WTC11 (cell line): ENCODE results near the gene AKR1D1. TPM values are rescaled to one million over a fixed set of nuclear protein-coding genes. Genes with fewer than 3 reads are reported as not detected.

Experiments used
- ATAC-seq: fragments of 200-7000 bp; cut with Tn5 transposase; 2 replicates; pipeline ENCODE4 v1.10.0; 2021; ENCODE audit warnings: mild to moderate bottlenecking, moderate library complexity
- CTCF ChIA-PET: fragments of 300-600 bp; sonication (Branson Sonifier 250); formaldehyde crosslinking; loops from one replicate; lab custom pipeline; 2021; ENCODE audit warnings: antibody characterized with exemption; lab: Charles Lee
- POLR2A ChIA-PET: fragments of 350-600 bp; sonication (Branson Sonifier 250); formaldehyde crosslinking; loops from one replicate; lab custom pipeline; 2021; ENCODE audit warnings: antibody characterized with exemption; lab: Charles Lee
- DNase-seq: peaks from one replicate; pipeline ENCODE4 v3.0.0; 2021; ENCODE audit warnings: low spot score
- H3K27ac Mint-ChIP-seq: 2 replicates; pipeline ENCODE4 v1.8.0; 2021; ENCODE audit warnings: mixed read lengths
- H3K27me3 Mint-ChIP-seq: 2 replicates; pipeline ENCODE4 v1.8.0; 2021; ENCODE audit warnings: low read depth, mild to moderate bottlenecking, moderate library complexity, mixed read lengths
- H3K36me3 Mint-ChIP-seq: 2 replicates; pipeline ENCODE4 v1.8.0; 2021; ENCODE audit warnings: mixed read lengths
- H3K4me1 Mint-ChIP-seq: 2 replicates; pipeline ENCODE4 v1.8.0; 2022; ENCODE audit warnings: mixed read lengths
- H3K4me3 Mint-ChIP-seq: 2 replicates; pipeline ENCODE4 v1.8.0; 2021; ENCODE audit warnings: mild to moderate bottlenecking, moderate library complexity, mixed read lengths
- H3K9me3 Mint-ChIP-seq: 2 replicates; pipeline ENCODE4 v1.8.0; 2021; ENCODE audit warnings: mixed read lengths
- AR ChIP-seq: fragments of 250-450 bp; sonication (Bioruptor Pico); IDR thresholded peaks from 2 replicates; pipeline ENCODE4 v1.9.0; 2021; ENCODE audit warnings: mild to moderate bottlenecking
- CBFB ChIP-seq: sonication (generic); formaldehyde crosslinking; IDR thresholded peaks from 2 replicates; pipeline ENCODE4 v1.8.1; 2022; ENCODE audit warnings: mild to moderate bottlenecking, low read depth, missing genetic modification reagents
- EMX1 ChIP-seq: fragments of 250-450 bp; sonication (Bioruptor Pico); IDR thresholded peaks from 2 replicates; pipeline ENCODE4 v1.8.0; 2021; ENCODE audit warnings: mild to moderate bottlenecking
- JAZF1 ChIP-seq: fragments of 250-450 bp; sonication (Bioruptor Pico); IDR thresholded peaks from 2 replicates; pipeline ENCODE4 v1.9.0; 2021; ENCODE audit warnings: moderate library complexity, mild to moderate bottlenecking, inconsistent platforms
- MYBL2 ChIP-seq: sonication (generic); formaldehyde crosslinking; IDR thresholded peaks from 2 replicates; pipeline ENCODE4 v1.8.1; 2023; ENCODE audit warnings: mild to moderate bottlenecking, moderate library complexity, missing genetic modification reagents
- NFATC4 ChIP-seq: fragments of 250-450 bp; sonication (Bioruptor Pico); IDR thresholded peaks from 2 replicates; pipeline ENCODE4 v1.9.0; 2021; ENCODE audit warnings: mild to moderate bottlenecking
- NR2C2 ChIP-seq: sonication (generic); formaldehyde crosslinking; IDR thresholded peaks from 2 replicates; pipeline ENCODE4 v1.8.0; 2022; ENCODE audit warnings: mild to moderate bottlenecking, missing genetic modification reagents
- NR3C1 ChIP-seq: sonication (generic); formaldehyde crosslinking; conservative IDR thresholded peaks from 2 replicates; pipeline ENCODE4 v1.8.1; 2023; ENCODE audit warnings: low read depth, mild to moderate bottlenecking, missing genetic modification reagents
- OVOL2 ChIP-seq: fragments of 250-450 bp; sonication (Bioruptor Pico); IDR thresholded peaks from 2 replicates; pipeline ENCODE4 v1.9.0; 2021; ENCODE audit warnings: mild to moderate bottlenecking, borderline replicate concordance
- SP1 ChIP-seq: sonication (generic); formaldehyde crosslinking; conservative IDR thresholded peaks from 2 replicates; pipeline ENCODE4 v1.8.1; 2022; ENCODE audit warnings: missing genetic modification reagents
- TEAD1 ChIP-seq: sonication (generic); formaldehyde crosslinking; IDR thresholded peaks from 2 replicates; pipeline ENCODE4 v1.8.0; 2022; ENCODE audit warnings: mild to moderate bottlenecking, missing genetic modification reagents
- TP53 ChIP-seq: sonication (generic); formaldehyde crosslinking; IDR thresholded peaks from 2 replicates; pipeline ENCODE4 v1.8.1; 2023; ENCODE audit warnings: mild to moderate bottlenecking, missing genetic modification reagents
- ZNF219 ChIP-seq: sonication (generic); formaldehyde crosslinking; IDR thresholded peaks from 2 replicates; pipeline ENCODE4 v1.8.0; 2023; ENCODE audit warnings: missing genetic modification reagents, mild to moderate bottlenecking, borderline replicate concordance
- ZNF281 ChIP-seq: sonication (generic); formaldehyde crosslinking; IDR thresholded peaks from 2 replicates; pipeline ENCODE4 v1.8.0; 2023; ENCODE audit warnings: mild to moderate bottlenecking, missing genetic modification reagents
- ZNF317 ChIP-seq: sonication (generic); formaldehyde crosslinking; IDR thresholded peaks from 2 replicates; pipeline ENCODE4 v1.8.1; 2023; ENCODE audit warnings: low read depth, mild to moderate bottlenecking, moderate library complexity, missing genetic modification reagents, borderline replicate concordance
- ZNF423 ChIP-seq: fragments of 250-450 bp; sonication (Bioruptor Pico); IDR thresholded peaks from 2 replicates; pipeline ENCODE4 v2.1.2; 2022; ENCODE audit warnings: mild to moderate bottlenecking, moderate library complexity
- total RNA-seq: library from RNA; stranded (reverse); gene quantifications from 3 replicates; pipeline ENCODE4 v1.2.3, GENCODE V29; 2021
- TF ChIP-seq, protein P1 (sequence below): sonication (generic); formaldehyde crosslinking; IDR thresholded peaks from 2 replicates; pipeline ENCODE4 v1.8.1; 2023; ENCODE audit warnings: mild to moderate bottlenecking, missing genetic modification reagents, moderate library complexity
- TF ChIP-seq, protein P2 (sequence below): sonication (generic); formaldehyde crosslinking; IDR thresholded peaks from 2 replicates; pipeline ENCODE4 v1.8.1; 2022; ENCODE audit warnings: mild to moderate bottlenecking, missing genetic modification reagents, moderate library complexity, borderline replicate concordance
- TF ChIP-seq, protein P3 (sequence below): sonication (generic); formaldehyde crosslinking; conservative IDR thresholded peaks from 2 replicates; pipeline ENCODE4 v1.8.1; 2022; ENCODE audit warnings: mild to moderate bottlenecking, missing genetic modification reagents
- TF ChIP-seq, protein P4 (sequence below): sonication (generic); formaldehyde crosslinking; IDR thresholded peaks from 2 replicates; pipeline ENCODE4 v1.8.1; 2023; ENCODE audit warnings: mild to moderate bottlenecking, missing genetic modification reagents, borderline replicate concordance

Gene AKR1D1
- total RNA-seq, 1 experiment from 2014 or later, result 0.24 TPM

DNA sequence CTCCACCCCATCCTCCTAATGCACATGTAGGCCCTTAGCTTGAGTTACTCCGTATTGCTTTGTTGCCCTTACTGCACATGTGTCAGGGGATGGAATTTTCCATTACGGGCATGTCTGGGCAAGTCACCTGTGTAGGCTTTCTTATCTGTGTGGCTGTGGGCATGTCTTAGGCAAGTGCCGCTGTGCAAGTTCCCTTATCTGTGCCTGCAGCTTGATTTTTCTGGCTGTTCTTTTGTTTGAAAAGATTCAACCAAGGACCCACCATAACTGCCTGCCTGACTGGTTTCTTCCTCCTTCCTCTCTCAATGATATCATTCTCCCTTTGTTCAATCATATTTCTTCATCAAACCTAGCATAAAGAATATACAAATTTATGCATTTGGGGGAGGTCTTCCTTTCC is 88.5 kb downstream of the AKR1D1 start (continued):
- TF ChIP-seq, protein P1, sequence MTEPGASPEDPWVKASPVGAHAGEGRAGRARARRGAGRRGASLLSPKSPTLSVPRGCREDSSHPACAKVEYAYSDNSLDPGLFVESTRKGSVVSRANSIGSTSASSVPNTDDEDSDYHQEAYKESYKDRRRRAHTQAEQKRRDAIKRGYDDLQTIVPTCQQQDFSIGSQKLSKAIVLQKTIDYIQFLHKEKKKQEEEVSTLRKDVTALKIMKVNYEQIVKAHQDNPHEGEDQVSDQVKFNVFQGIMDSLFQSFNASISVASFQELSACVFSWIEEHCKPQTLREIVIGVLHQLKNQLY (CRISPR knock-in tag), result no peak
- no peak for TF ChIP-seq NR2C2 (CRISPR knock-in tag)
- TF ChIP-seq OVOL2, result no peak
- no peak for TF ChIP-seq JAZF1 (CRISPR knock-in tag)
- TF ChIP-seq, protein P2, sequence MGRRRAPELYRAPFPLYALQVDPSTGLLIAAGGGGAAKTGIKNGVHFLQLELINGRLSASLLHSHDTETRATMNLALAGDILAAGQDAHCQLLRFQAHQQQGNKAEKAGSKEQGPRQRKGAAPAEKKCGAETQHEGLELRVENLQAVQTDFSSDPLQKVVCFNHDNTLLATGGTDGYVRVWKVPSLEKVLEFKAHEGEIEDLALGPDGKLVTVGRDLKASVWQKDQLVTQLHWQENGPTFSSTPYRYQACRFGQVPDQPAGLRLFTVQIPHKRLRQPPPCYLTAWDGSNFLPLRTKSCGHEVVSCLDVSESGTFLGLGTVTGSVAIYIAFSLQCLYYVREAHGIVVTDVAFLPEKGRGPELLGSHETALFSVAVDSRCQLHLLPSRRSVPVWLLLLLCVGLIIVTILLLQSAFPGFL (CRISPR knock-in tag), result no peak
- TF ChIP-seq ZNF281 (CRISPR knock-in tag), result no peak
- TF ChIP-seq, protein P3, sequence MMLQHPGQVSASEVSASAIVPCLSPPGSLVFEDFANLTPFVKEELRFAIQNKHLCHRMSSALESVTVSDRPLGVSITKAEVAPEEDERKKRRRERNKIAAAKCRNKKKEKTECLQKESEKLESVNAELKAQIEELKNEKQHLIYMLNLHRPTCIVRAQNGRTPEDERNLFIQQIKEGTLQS (CRISPR knock-in tag), result no peak

- Mint-ChIP-seq H3K27me3 (peaks cover 11% of the 10 kb centered on the region), H3K9me3 (peaks cover 14% of the 10 kb centered on the region), H3K36me3 (peaks cover 25% of the 10 kb centered on the region), H3K4me3 (no peak overlapping the region), H3K27ac (peak overlapping the region; percentile 99), H3K4me1 (peaks cover 56% of the 10 kb centered on the region)
- DNase-seq, result no peak
- POLR2A ChIA-PET, result no interaction called here
- CTCF ChIA-PET, result interaction anchor here (1.0 kb wide), 1 partner anchor 572 kb away, joined by 3 read pairs; no protein-coding TSS in a partner anchor
- ATAC-seq, result no peak
- TF ChIP-seq TP53 (CRISPR knock-in tag) (no peak), MYBL2 (CRISPR knock-in tag) (no peak)
These were observed 90.4 kb downstream of the AKR1D1 start for GRCh38 chr7:138166681-138167080.

GRCh38 chr7:138167222-138167621 is 91.0 kb downstream of the AKR1D1 start:
- no peak for DNase-seq
- no peak for ATAC-seq
- TF ChIP-seq CBFB (CRISPR knock-in tag) (no peak), ZNF219 (CRISPR knock-in tag) (no peak), EMX1 (no peak), ZNF317 (no peak), JAZF1 (CRISPR knock-in tag) (no peak), SP1 (CRISPR knock-in tag) (no peak), NFATC4 (CRISPR knock-in tag) (no peak), ZNF423 (CRISPR knock-in tag) (no peak), AR (CRISPR knock-in tag) (no peak), NR3C1 (CRISPR knock-in tag) (no peak), TEAD1 (no peak)
- TF ChIP-seq, protein P4, sequence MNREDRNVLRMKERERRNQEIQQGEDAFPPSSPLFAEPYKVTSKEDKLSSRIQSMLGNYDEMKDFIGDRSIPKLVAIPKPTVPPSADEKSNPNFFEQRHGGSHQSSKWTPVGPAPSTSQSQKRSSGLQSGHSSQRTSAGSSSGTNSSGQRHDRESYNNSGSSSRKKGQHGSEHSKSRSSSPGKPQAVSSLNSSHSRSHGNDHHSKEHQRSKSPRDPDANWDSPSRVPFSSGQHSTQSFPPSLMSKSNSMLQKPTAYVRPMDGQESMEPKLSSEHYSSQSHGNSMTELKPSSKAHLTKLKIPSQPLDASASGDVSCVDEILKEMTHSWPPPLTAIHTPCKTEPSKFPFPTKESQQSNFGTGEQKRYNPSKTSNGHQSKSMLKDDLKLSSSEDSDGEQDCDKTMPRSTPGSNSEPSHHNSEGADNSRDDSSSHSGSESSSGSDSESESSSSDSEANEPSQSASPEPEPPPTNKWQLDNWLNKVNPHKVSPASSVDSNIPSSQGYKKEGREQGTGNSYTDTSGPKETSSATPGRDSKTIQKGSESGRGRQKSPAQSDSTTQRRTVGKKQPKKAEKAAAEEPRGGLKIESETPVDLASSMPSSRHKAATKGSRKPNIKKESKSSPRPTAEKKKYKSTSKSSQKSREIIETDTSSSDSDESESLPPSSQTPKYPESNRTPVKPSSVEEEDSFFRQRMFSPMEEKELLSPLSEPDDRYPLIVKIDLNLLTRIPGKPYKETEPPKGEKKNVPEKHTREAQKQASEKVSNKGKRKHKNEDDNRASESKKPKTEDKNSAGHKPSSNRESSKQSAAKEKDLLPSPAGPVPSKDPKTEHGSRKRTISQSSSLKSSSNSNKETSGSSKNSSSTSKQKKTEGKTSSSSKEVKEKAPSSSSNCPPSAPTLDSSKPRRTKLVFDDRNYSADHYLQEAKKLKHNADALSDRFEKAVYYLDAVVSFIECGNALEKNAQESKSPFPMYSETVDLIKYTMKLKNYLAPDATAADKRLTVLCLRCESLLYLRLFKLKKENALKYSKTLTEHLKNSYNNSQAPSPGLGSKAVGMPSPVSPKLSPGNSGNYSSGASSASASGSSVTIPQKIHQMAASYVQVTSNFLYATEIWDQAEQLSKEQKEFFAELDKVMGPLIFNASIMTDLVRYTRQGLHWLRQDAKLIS (CRISPR knock-in tag), result no peak
- Mint-ChIP-seq H3K4me3 (no peak overlapping the region), H3K27me3 (peaks cover 11% of the 10 kb centered on the region), H3K27ac (peak overlapping the region; percentile 99), H3K4me1 (peaks cover 61% of the 10 kb centered on the region), H3K9me3 (peaks cover 14% of the 10 kb centered on the region), H3K36me3 (peaks cover 25% of the 10 kb centered on the region)
- ChIA-PET CTCF (interaction anchor here (1.0 kb wide), 1 partner anchor 572 kb away, joined by 3 read pairs; no protein-coding TSS in a partner anchor), POLR2A (interaction anchor here (0.6 kb wide), 1 partner anchor 108 kb away, joined by 4 read pairs; no protein-coding TSS in a partner anchor)
